ENCODE results near the gene DACT1.

DNA sequence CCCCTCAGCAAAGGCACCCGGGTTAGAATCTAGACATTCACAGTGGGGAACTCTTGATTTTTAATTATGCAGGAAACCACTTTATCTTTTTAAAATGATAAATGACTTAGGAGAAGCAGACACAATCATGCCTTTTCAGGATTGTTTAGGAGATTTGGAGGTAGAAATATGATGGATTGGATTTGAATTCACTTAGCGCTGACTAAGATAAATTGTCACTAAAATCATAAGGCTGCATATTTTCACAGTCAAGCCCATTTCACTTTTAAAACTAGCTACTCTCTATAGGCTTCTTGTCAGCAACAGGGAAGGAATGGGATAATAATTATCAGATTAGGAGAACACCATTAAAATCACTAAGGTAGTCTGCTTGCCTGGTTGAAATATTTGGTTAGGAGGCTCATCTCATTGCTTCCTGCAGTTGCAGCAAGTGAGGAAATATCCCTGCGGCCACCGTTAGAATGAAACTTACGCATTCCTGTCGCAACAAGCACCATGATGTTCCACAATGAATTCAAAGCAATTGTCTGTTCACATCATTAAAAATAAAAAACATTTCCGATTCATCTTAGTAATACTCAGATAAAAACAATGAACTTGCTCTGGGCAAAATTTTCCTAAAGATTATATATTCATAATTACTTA lies 31.9 kb downstream of the DACT1 start:
- no peak for TF ChIP-seq CTCF (IDR thresholded peaks at IDR 0.05; ENCODE audit: low read length)
- no peak for TF ChIP-seq EZH2 (IDR thresholded peaks at IDR 0.05; ENCODE audit: borderline replicate concordance, low read length)
